ENCODE results near the gene SH3PXD2A. TPM values are rescaled to one million over a fixed set of nuclear protein-coding genes. Genes with fewer than 3 reads are reported as not detected.

SH3PXD2A gene
- total RNA-seq, 1 experiment from 2014 or later = 0.48 TPM

DNA sequence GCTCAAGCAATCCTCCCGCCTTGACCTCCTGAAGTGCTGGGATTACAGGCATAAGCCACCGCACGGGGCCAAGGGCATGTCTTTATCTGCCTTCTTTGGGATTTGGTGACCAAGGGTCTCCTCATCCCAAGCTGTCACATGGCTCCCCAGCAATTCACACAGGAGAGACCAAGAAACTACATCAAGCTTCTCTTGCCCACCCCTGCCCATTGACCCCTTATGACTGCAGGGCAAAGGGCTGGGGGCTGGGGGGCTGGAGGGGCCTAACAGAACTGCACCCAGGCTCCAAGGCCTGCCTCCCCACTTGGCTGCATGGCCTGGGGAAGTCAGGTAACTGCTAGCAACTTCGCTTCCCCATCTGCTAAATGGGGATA is 137.1 kb downstream of the SH3PXD2A start:
- no peak for DNase-seq (ENCODE audit: low read depth, low spot score)
- in situ Hi-C loops (cut with HindIII; ENCODE audit: low pct_unique_long_range_greater_than_20kb, low sequenced_read_pairs) = no loop called here

DNA sequence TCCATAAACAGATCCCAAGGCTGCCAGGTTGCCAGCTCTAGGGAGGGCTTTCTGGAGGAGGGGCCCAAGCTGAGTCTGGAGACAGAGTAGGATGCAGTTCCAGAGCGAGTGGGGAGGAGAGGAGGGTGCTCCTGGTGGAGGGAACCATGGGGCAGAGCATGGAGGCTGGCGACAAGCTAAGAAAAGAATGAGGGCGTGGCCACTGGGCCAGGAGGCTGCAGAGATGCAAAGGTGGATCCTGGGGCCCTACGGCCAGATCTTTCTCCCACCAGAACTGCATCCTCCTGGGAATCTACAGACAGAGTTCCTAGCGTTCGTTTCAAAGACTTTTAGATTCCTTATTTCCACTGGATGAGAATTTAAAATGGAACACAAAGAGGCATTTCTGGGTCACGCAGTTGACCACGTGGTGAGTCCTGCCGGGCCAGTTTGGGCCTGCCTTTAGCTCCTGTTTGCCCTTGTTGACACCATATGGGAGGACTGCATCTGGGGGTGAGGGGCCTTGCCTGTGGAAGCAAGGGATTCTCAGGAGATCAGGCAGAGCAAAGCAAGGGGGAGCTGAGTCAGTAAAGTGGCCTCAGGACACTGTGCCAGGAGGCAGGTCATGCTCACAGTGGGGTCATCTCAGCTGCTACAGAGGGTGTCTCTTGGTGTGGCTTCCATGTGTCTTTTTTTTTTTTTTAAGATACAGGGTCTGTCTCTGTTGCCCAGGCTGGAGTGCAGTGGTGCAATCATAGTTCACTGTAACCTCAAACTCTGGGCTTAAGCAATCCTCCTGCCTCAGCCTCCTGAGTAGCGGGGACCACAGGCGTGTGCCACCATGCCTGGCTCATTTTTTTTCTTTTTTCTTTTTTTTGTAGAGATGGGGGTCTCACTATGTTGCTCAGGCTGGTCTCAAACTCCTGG is 137.8 kb downstream of the SH3PXD2A start:
- in situ Hi-C loops (cut with HindIII; ENCODE audit: low pct_unique_long_range_greater_than_20kb, low sequenced_read_pairs) = no loop called here
- no peak for DNase-seq (ENCODE audit: low read depth, low spot score)

DNA sequence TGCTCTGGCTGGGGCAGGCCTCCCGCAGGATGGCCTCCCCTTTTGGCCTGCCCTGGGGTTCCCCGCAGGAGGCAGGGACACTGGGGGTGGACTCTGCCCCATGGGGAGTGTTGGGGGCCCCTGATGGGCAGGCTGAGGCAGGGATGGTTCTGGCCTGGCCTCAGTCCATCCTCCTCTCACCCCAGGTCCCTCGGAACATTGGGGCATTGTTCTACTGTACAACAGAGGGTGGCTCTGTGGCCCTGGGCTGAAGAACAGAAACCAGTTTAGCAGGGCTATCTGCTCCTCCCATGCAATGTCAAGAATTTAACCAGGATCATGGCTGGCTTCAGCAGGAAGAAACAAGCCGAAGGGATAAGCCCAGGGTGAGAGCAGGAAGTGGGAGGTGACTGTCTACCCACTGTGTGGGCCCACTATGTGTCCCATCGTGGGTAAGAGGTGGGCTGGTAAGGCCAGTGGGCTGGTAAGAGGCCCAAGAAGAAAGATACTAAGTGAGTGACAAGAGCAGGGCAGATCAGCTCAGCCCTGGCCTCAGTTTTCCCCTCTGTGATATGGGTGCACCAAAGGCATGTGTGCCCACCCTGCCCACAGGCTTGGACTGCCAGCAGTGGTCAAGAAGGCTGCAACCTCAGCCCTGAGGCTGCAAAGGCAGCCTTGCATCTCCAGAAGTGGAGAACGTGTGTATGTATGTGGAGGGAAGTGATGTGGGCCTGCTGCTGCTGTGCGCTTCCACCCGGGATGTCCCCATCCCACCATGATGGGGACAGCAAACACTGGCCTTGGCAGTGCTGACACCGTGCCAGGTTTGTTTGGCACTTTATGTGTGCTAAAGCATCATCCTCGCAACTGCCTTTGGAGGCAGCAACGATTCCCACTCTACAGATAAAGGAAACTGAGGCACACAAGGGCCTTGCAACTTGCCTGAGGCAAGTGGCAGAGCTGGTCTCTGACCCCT is 138.9 kb downstream of the SH3PXD2A start:
- in situ Hi-C loops (cut with HindIII; ENCODE audit: low pct_unique_long_range_greater_than_20kb, low sequenced_read_pairs) = no loop called here
- DNase-seq (ENCODE audit: low read depth, low spot score) = peak; percentile 52

DNA sequence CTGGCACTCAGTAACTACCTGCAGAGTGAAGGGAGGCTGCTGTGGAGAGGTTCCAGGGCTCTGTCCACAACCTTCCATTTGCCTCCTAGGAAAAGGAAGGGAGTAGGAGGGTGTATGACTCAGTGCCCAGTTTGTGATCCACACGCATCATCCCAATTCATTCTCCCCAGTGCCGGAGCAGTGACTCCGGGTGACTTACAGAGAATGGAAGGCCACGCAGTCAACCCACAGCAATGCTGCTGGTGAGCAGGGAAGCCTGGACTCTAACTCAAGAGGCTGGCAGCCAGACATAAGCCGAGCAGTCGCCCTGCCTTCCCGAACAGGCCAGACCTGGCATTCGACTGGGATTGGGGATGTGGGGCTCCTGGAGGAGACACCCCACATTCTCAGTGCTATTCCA is 139.9 kb downstream of the SH3PXD2A start:
- in situ Hi-C loops (cut with HindIII; ENCODE audit: low pct_unique_long_range_greater_than_20kb, low sequenced_read_pairs) = no loop called here
- no peak for DNase-seq (ENCODE audit: low read depth, low spot score)

DNA sequence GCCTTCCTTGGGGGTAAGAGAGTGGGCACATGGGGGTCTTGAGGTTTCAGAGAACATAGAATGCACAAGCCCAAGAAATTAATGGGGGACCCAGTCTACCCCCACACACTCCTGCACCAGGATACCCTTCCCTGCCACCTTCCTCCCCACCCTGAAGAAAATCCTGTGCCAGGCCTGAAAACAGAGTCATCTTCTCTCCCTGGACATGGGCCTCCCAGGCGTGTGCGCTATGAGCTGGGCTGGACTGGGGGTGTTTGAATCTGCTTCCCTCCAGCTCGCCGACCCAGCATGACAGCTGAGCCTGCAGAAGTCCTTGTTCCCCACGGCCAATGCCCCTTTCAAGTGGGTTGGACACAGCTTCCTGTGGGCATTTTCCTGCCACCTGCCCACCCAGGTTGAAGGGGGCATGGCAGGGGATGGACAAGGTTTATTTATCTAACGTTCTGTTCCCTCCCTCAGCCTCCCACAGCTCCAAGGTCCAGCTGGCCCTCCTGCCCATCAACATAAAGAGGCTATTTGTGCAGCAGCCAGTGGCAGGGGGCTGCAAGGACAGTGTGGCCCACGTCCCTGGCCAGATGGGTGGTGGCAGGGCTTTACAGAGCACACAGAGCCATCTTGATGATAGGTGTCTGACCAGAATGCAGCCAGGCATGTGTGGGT is 141.0 kb downstream of the SH3PXD2A start:
- DNase-seq (ENCODE audit: low read depth, low spot score) = no peak
- in situ Hi-C loops (cut with HindIII; ENCODE audit: low pct_unique_long_range_greater_than_20kb, low sequenced_read_pairs) = no loop called here

DNA sequence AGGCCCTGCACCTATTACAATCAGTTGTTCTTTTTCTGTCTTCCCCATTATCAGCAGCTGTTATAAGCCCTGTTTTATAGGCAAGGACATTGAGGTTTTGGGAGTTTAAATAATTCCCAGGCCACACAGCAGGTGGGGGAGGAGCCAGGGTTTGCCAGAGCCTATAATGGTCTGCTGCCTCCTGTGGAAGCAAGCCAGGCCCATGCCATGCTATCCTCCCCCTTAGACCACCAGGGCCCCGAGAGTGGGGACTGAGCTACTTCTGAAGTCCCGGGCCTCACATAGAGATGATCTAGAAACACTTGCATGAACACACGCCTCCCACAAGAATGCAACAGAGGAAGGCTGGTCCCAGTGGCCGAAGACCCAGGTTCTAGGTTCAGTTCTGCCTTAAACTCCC is 141.7 kb downstream of the SH3PXD2A start:
- in situ Hi-C loops (cut with HindIII; ENCODE audit: low pct_unique_long_range_greater_than_20kb, low sequenced_read_pairs) = no loop called here
- DNase-seq (ENCODE audit: low read depth, low spot score) = no peak

DNA sequence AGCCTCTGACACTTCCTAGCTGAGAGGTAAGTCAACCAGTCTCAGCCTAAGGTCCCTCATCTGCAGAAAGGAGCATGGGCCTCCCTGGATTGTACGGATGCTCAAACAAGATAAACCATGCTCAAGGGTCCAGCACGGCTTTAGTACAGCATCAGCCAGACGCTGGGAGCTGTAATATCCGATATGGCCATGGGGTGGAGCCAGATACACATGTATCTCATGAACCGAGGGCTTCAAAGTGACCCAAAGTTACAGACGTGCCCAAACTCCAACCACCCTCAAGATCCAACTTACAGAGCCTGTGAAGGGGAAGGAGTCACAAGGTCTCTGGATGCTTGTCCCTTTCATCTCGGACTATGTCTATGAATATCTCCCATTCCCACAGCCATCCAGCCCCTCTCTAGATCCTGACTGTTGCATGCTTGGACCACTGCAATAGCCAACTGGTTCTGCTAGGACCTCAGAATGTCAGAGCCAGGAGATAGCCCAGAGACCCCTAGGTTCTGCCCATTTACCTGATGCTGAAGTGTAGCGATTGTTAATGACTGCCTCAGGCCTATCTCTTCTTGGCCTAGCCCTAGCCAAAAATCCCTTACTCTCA is 142.4 kb downstream of the SH3PXD2A start:
- peak; percentile 75 for DNase-seq (ENCODE audit: low read depth, low spot score)
- in situ Hi-C loops (cut with HindIII; ENCODE audit: low pct_unique_long_range_greater_than_20kb, low sequenced_read_pairs) = no loop called here

DNA sequence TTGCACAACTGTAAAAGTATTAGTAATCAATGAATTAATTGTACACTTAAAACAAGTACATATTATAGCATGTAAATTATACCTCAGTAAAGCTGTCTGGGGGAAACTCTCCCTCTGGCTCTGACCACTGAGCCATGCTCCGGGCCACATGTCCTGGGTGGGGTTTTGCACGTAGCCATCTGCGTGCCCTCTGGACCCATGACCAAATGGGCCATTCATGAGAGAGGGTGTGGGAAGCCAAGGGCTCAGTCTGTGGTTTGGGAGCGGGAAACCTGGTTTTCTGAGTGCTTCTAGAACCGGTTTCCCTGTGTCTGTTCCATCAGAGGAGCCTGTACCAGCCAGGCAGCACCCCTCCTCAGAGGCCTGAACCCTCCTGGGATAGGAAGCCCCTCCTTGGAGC is 143.2 kb downstream of the SH3PXD2A start:
- in situ Hi-C loops (cut with HindIII; ENCODE audit: low pct_unique_long_range_greater_than_20kb, low sequenced_read_pairs) = no loop called here
- DNase-seq (ENCODE audit: low read depth, low spot score) = no peak

DNA sequence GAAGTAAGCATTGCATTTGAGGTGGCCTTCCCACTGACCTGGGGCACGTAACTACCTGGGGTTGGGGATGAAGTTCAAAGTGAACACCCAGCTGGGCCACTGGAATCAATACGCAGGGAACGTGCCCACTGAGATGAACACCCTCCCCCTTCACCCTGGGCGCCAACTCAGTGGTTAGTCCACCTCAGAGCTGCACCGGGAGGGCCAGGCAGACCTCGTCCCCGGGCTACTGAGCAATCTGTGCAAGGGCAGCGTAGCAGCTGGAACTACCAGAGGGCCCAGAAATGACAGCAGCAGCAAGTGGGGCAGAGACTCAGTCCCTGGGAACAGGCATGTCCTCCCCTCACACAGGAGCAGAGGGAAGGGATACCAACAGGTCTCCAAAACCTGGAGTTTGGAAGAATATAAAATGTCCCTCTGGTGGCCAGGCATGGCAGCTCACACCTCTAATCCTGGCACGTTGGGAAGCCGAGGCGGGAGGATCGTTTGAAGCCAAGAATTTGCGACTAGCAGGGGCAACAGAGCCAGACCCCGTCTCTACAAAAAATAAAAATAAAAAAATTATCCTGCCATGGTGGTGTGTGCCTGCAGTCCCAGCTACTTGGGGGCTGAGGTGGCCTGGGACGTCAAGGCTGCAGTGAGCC is 143.9 kb downstream of the SH3PXD2A start:
- DNase-seq (ENCODE audit: low read depth, low spot score) = peak; percentile 17
- in situ Hi-C loops (cut with HindIII; ENCODE audit: low pct_unique_long_range_greater_than_20kb, low sequenced_read_pairs) = no loop called here

DNA sequence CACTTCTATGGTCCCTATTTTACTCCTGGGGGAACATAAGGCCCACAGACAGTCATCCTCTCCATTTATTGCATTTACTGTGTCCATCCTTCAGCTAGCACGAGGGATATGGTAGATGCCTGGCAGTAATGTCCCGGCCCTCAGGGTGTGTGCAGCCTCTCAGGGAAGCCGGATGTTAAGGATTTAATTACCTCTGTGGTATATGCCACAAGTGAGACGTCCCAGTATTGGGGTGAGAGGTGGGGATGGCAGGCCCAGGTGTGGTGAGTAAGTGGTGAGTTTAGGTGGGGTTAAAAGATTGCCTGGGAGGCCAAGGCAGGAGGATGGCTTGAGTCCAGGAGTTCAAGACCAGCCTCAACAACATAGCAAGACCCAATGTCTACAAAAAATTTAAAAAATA is 144.9 kb downstream of the SH3PXD2A start:
- in situ Hi-C loops (cut with HindIII; ENCODE audit: low pct_unique_long_range_greater_than_20kb, low sequenced_read_pairs) = no loop called here
- DNase-seq (ENCODE audit: low read depth, low spot score) = no peak

DNA sequence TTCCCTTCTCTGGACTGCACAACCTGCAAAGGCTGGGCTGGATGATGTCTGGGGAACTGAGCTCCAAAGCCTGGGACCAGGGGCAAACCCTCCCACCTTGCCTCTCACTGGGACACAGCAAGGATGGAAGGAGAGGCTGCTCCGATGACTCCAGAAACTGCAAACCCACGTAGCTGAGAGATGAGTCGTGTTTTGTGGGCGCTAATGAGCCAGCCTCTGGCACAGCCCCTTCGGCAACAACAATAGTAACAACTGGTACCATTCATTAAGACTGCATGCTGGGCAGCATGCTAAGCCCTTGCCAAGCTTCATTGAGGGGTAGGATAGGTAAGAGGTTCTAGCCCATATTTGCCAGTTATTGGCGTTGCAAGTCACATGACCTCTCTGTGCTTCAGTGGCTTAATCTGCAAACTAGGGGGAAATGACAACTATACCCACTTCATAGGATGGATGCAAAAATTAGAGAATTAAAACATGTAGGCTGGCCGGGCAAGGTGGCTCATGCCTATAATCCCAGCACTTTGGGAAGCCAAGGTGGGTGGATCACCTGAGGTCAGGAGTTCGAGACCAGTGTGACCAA is 145.9 kb downstream of the SH3PXD2A start:
- DNase-seq (ENCODE audit: low read depth, low spot score) = no peak
- in situ Hi-C loops (cut with HindIII; ENCODE audit: low pct_unique_long_range_greater_than_20kb, low sequenced_read_pairs) = no loop called here

DNA sequence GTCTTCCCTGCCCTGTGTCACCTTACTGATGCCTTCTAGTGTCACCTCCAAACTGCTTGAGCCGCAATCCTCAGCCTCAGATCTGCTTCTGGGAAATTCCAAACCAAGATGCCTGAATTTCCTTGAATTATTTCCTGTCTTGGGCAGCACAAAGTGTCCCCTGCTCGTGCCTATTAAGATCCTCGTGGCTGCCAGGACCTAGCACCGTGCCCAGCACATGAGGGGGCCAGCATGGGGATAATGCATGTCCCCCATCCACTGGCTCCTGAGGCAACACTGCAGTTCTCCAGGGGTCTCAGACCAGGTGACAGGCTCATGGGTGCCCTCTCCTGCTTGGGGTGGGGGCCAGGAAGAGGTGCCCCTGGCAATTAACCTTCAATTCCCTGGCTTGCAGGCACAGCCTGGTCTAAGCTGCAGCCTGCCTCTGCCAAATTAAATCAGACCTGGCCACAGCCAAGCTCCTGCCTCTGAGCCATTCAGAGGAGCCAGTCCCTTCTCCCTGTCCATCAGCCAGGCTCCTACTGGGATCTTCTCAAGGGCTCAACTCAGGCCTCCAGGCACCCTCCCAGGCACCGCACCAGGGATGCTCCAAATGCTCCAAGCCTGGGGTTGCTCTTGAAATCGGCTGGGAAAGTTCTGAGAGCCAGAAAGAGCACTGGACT is 146.6 kb downstream of the SH3PXD2A start:
- in situ Hi-C loops (cut with HindIII; ENCODE audit: low pct_unique_long_range_greater_than_20kb, low sequenced_read_pairs) = no loop called here
- DNase-seq (ENCODE audit: low read depth, low spot score) = no peak

DNA sequence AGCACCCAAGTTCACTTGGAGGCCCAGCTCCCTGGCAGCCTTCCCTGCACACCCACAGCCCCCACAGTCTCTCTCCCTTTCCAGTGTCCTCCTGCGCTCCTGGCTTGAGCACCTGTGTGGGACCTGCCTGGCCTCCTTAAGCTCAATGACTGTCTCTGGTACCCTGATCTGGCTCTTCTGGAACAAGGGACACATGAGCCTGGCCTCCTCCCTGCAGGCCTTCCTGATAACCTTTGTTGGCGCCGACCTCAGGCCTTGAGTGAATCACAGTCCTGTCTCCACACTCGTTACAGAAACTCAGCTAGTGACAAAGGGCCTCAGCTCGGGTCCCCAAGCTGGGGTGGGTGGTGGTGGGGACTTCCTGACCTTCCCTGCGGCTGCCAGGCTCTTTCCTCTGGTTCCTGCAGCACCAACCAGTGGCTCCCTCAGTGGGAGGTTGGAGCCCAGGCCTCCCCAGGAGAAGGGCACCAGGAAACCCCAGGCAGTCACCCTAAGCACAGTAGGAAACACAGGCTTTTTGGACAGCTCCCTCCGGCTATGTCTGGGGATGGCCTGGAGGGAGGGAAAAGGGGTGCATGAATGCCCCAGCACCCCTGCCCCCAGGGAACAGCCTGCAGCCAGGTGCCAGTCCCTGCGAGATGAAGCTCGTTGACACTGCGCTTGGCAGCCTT is 147.3 kb downstream of the SH3PXD2A start:
- DNase-seq (ENCODE audit: low read depth, low spot score) = no peak
- in situ Hi-C loops (cut with HindIII; ENCODE audit: low pct_unique_long_range_greater_than_20kb, low sequenced_read_pairs) = no loop called here

DNA sequence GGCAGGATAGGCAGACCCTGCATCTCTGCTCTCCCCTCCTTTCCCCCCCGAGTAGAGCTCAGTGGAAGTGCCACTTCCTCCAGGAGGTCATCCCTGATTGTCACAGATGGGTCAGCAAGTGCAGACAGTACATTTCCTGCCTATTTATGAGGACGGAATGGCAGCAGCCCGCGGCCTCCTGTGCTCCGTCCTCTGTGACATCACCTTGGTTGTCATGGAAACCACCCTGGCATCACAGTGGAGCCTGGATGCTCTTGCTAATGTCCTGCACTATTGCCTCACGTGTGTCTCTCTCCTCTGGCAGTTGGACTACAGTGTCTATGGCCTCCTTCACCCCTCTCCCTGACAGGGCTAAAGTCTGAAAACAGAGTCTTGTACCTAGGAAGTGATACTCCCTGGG is 148.6 kb downstream of the SH3PXD2A start:
- in situ Hi-C loops (cut with HindIII; ENCODE audit: low pct_unique_long_range_greater_than_20kb, low sequenced_read_pairs) = no loop called here
- DNase-seq (ENCODE audit: low read depth, low spot score) = no peak

DNA sequence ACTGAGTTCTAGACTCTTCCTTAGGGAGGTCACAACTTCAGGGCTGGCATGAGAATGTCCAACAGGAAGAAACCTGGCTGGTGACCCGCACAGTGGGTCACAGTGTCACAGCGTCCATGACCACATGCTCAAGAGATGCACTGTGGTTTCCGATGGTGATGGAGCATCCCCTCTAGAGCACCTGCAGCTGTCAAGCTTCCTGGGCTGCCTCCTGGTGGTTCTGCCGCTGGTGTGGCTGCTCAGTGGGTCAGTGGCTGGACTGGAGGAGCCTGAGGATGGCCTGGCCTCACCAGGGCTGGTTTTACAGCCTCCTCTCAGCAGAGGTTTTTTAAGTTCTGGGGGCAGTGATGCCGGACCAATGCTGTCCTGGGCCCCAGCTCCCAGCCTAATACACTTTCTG is 149.3 kb downstream of the SH3PXD2A start:
- in situ Hi-C loops (cut with HindIII; ENCODE audit: low pct_unique_long_range_greater_than_20kb, low sequenced_read_pairs) = no loop called here
- no peak for DNase-seq (ENCODE audit: low read depth, low spot score)
